H1 (cell line): ENCODE measurements around the gene IL22RA2. TPM values are rescaled to one million over a fixed set of nuclear protein-coding genes. Genes with fewer than 3 reads are reported as not detected.

ENCODE experiments used
- CBX5 ChIP-seq: fragments of 300-800, 300-1000 bp; sonication (generic); IDR thresholded peaks from 2 replicates; pipeline ENCODE4 v1.7.1; 2016; ENCODE audit warnings: antibody characterized with exemption, low read length, low read depth
- CHD7 ChIP-seq: fragments of 300-600 bp; sonication (generic); IDR thresholded peaks from 2 replicates; pipeline ENCODE4 v1.7.1; 2012; ENCODE audit warnings: low read length, moderate library complexity, mild to moderate bottlenecking, inconsistent platforms; ENCODE audit not compliant: insufficient replicate concordance
- HDAC2 ChIP-seq, 2 experiments: fragments of 300-600 bp in 1 of 2; sonication (generic) in 1 of 2; IDR thresholded peaks; 2 replicates each; pipeline ENCODE4 v1.6.1; 2011 to 2012; ENCODE audit warnings: low read depth in 2 of 2, low read length in 2 of 2, mild to moderate bottlenecking in 2 of 2, moderate library complexity in 2 of 2, borderline replicate concordance in 1 of 2, inconsistent platforms in 1 of 2
- PHF8 ChIP-seq: fragments of 200-600 bp; sonication (generic); conservative IDR thresholded peaks from 2 replicates; pipeline ENCODE4 v1.7.1; 2012; ENCODE audit warnings: low read depth, mild to moderate bottlenecking, inconsistent platforms, low read length, moderate library complexity
- RFX5 ChIP-seq: IDR thresholded peaks from 2 replicates; pipeline ENCODE4 v1.6.1; 2011; ENCODE audit warnings: low read depth, low read length, improper control_type of control experiment, borderline replicate concordance
- SIRT6 ChIP-seq: IDR thresholded peaks from one replicate; pipeline ENCODE4 v1.7.1; 2012; ENCODE audit warnings: low read length, inconsistent platforms
- SRF ChIP-seq: IDR thresholded peaks from 2 replicates; pipeline ENCODE4 v1.6.1; 2011; ENCODE audit warnings: mild to moderate bottlenecking, low read depth, low read length, moderate library complexity
- ZNF274 ChIP-seq: IDR thresholded peaks from 2 replicates; pipeline ENCODE4 v1.7.0; 2012; ENCODE audit warnings: low read length, borderline replicate concordance; ENCODE audit errors: extremely low read depth
- polyA plus RNA-seq, 7 experiments: library from polyadenylated mRNA; depleted of rRNA in 3 of 7; stranded (reverse) in 5 of 7; unstranded in 2 of 7; fragments of >200 nt in 5 of 7; fragments of 200-250 nt in 2 of 7; gene quantifications; 1 replicate in 5 of 7; 2 replicates in 1 of 7; 4 replicates in 1 of 7; pipeline versions ENCODE4 v1.2.1 to v1.2.3, GENCODE V29; 2011 to 2013; ENCODE audit warnings: missing spikeins in 2 of 7, mixed read lengths in 2 of 7
- total RNA-seq: library from RNA; stranded (reverse); fragmentation: NEBNext Ultra II Directional; extraction: Animal tissue kit (Norgen Biotek cat#: 25700); gene quantifications from 2 replicates; pipeline ENCODE4 v1.2.1, GENCODE V29; 2021

Gene IL22RA2
- total and polyA plus RNA-seq, 2 of the 8 experiments (the other 6 are each of a cell fraction or from before 2014, with no cell fraction given) = not detected

- TF ChIP-seq CHD7 (no peak), CBX5 (no peak), SIRT6 (no peak), HDAC2 (IDR thresholded peaks at IDR 0.05; ENCODE audit: borderline replicate concordance in 1 of 2, low read depth in 2 of 2, low read length in 2 of 2) (no peak), RFX5 (no peak), SRF (no peak), ZNF274 (no peak), PHF8 (no peak)
Observed at GRCh38 chr6:137182654-137183073, 9.2 kb upstream of the IL22RA2 start (continued).
